ENCODE measurements around the gene SHROOM3.

DNA sequence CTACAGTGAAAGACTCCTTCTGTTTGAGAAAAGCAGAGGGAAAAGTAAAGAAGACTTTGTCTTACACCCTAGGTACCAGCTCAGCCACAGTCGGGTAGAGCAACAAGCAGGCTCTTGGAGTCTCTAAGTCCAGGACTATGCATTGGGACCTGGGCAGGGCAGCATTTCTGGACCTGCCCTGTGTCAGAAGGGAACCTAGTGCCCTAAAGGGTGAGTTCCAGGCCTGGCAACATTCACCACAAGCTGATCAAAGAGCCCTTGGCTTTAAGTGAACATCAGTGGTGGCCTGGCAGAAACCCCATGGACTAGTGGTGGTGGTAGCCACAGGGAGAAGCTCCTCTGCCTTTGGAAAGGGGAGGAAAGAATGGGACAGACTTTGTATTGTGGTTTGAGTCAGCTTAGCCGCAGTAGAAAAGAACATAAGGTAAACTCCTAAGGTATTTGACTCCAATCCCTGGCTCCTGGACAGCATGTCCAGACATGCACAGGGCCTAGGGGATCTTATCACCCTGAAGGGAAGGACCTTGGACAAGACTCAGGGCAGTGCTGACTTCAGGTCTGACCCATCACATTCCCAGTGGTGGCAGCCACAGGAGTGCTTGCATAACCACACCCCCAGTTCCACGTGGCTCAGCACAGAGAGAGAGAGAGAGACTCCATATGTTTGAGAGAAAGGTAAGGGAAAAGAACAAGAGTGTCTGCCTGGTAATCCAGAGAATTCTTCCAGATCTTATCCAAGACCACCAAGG lies 46.7 kb upstream of the SHROOM3 start:
- TF ChIP-seq, protein P1, sequence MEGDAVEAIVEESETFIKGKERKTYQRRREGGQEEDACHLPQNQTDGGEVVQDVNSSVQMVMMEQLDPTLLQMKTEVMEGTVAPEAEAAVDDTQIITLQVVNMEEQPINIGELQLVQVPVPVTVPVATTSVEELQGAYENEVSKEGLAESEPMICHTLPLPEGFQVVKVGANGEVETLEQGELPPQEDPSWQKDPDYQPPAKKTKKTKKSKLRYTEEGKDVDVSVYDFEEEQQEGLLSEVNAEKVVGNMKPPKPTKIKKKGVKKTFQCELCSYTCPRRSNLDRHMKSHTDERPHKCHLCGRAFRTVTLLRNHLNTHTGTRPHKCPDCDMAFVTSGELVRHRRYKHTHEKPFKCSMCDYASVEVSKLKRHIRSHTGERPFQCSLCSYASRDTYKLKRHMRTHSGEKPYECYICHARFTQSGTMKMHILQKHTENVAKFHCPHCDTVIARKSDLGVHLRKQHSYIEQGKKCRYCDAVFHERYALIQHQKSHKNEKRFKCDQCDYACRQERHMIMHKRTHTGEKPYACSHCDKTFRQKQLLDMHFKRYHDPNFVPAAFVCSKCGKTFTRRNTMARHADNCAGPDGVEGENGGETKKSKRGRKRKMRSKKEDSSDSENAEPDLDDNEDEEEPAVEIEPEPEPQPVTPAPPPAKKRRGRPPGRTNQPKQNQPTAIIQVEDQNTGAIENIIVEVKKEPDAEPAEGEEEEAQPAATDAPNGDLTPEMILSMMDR (IDR thresholded peaks at IDR 0.05), result no peak
- no peak for TF ChIP-seq POLR2A (IDR thresholded peaks at IDR 0.05)
